ENCODE measurements around the gene POLR2A.
"Not testable (repeated sequence)": the region's sequence is repeated elsewhere in the genome, so short reads cannot be mapped to it uniquely, and the experiment has no call there.

POLR2A gene

GRCh38 chr17:7479213-7480088 lies 4.7 kb upstream of the POLR2A start, which contains the start of gene ZBTB4:
ZBTB4 (minus strand) TSS chr17:7479631; CDS start chr17:7466801, 12,830 bp downstream.
- peak; percentile 71 for DNase-seq

GRCh38 chr17:7480089-7480384 lies 4.1 kb upstream of the POLR2A start:
- DNase-seq = no peak

- not testable (repeated sequence) for DNase-seq
Measured at GRCh38 chr17:7481275-7481674, 2.9 kb upstream of the POLR2A start, which contains the start of gene SLC35G6. SLC35G6 (plus strand) TSS chr17:7481446; CDS start chr17:7481517, 71 bp downstream.

- not testable (repeated sequence) for DNase-seq
Measured at GRCh38 chr17:7481842-7482741, 2.1 kb upstream of the POLR2A start.

GRCh38 chr17:7482742-7483088 lies 1.5 kb upstream of the POLR2A start:
- not testable (repeated sequence) for DNase-seq

- DNase-seq = peak; percentile 90
Measured at GRCh38 chr17:7483255-7484066, 705 bp upstream of the POLR2A start.

GRCh38 chr17:7484919-7485377 lies 782 bp downstream of the POLR2A start:
- no peak for DNase-seq

GRCh38 chr17:7486181-7486580 lies 2.0 kb downstream of the POLR2A start:
- no peak for DNase-seq

GRCh38 chr17:7490144-7490543 lies 6.0 kb downstream of the POLR2A start:
- DNase-seq = no peak

- DNase-seq = no peak
Measured at GRCh38 chr17:7491583-7491982, 7.4 kb downstream of the POLR2A start.

GRCh38 chr17:7493941-7494340 lies 9.8 kb downstream of the POLR2A start:
- no peak for DNase-seq

GRCh38 chr17:7495906-7496434 lies 11.8 kb downstream of the POLR2A start:
- DNase-seq = no peak

- DNase-seq = no peak
Measured at GRCh38 chr17:7496470-7497183, 12.5 kb downstream of the POLR2A start.

- no peak for DNase-seq
Measured at GRCh38 chr17:7497228-7497627, 13.1 kb downstream of the POLR2A start.

- DNase-seq = no peak
Measured at GRCh38 chr17:7497636-7498035, 13.5 kb downstream of the POLR2A start.

- no peak for DNase-seq
Measured at GRCh38 chr17:7499161-7499560, 15.0 kb downstream of the POLR2A start.

GRCh38 chr17:7501729-7502128 lies 17.6 kb downstream of the POLR2A start:
- no peak for DNase-seq

GRCh38 chr17:7502171-7502847 lies 18.1 kb downstream of the POLR2A start:
- no peak for DNase-seq

GRCh38 chr17:7502987-7503386 lies 18.8 kb downstream of the POLR2A start:
- DNase-seq = no peak

- no peak for DNase-seq
Measured at GRCh38 chr17:7503521-7503920, 19.4 kb downstream of the POLR2A start.

GRCh38 chr17:7508145-7508544 lies 24.0 kb downstream of the POLR2A start:
- no peak for DNase-seq

Measured in T-helper 9 cell (primary cell).